ENCODE data around the gene ACTA1. TPM values are rescaled to one million over a fixed set of nuclear protein-coding genes. Genes with fewer than 3 reads are reported as not detected.

ACTA1 gene
- total RNA-seq, 1 donor from 2014 or later, result not detected

DNA sequence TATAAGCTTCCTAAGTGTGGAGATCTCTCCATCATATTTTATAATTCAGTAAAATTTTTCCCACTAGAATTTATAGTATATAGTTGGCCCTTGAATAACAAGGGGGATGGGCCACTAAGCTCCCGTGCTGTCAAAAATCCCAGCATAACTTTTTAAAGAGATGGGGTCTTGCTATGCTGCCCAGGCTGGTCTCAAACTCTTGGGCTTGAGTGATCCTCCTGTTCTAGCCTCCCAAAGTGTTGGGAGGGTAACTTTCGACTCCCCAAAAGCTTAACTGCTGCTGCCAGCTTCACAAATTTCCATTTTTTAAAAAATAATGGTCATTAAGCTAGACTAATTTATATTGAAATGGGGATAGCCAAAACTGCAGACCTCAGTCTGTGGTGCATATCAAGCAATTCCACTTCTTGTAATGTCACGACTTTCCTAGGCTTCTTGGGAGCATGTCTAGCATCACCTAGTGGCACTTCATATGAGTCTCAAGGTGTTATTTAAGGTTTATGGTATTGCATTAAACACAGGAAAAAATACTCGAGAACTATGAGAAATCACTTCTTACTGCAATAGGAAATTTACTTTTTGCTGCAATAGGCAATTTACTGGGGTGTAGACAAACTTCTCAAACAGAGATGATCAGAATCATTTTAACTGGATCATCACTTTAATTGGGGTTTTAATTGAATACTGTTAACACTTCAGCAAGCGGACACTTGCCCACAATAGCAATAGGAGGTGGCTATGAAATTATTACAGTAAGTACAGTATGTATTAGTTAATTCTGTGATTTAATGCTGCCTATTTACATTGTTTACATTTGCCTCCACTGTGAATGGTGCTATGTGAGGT is 19.3 kb upstream of the ACTA1 start:
- Histone ChIP-seq H3K4me3 (no peak overlapping the region), H3K27ac (no peak overlapping the region), H3K9me3 (no peaks in the 10 kb centered on the region), H3K27me3 (no peaks in the 10 kb centered on the region), H3K36me3 (peaks cover 78% of the 10 kb centered on the region), H3K4me1 (no peaks in the 10 kb centered on the region)
- TF ChIP-seq CTCF (IDR thresholded peaks at IDR 0.05), result peak; percentile 34
- DNase-seq, result no peak
- no peak for ATAC-seq
- intact Hi-C loops (cut with DNase I), result no loop called here

GRCh38 chr1:229448845-229449244 is 15.0 kb upstream of the ACTA1 start:
- Histone ChIP-seq H3K4me3 (no peak overlapping the region), H3K27me3 (no peaks in the 10 kb centered on the region), H3K27ac (no peak overlapping the region), H3K9me3 (no peaks in the 10 kb centered on the region), H3K4me1 (no peaks in the 10 kb centered on the region), H3K36me3 (peaks cover 81% of the 10 kb centered on the region)
- intact Hi-C loops (cut with DNase I), result no loop called here
- DNase-seq (no peak), ATAC-seq (no peak)
- TF ChIP-seq CTCF (IDR thresholded peaks at IDR 0.05), result no peak

- Histone ChIP-seq H3K9me3 (no peaks in the 10 kb centered on the region), H3K4me1 (no peaks in the 10 kb centered on the region), H3K4me3 (no peak overlapping the region), H3K27ac (no peak overlapping the region), H3K27me3 (no peaks in the 10 kb centered on the region), H3K36me3 (peaks cover 85% of the 10 kb centered on the region)
- TF ChIP-seq CTCF (IDR thresholded peaks at IDR 0.05), result no peak
- intact Hi-C loops (cut with DNase I), result no loop called here
- ATAC-seq (no peak), DNase-seq (no peak)
Measured at GRCh38 chr1:229448354-229448753, 14.5 kb upstream of the ACTA1 start.

GRCh38 chr1:229447809-229448252 is 13.9 kb upstream of the ACTA1 start:
- intact Hi-C loops (cut with DNase I), result no loop called here

DNA sequence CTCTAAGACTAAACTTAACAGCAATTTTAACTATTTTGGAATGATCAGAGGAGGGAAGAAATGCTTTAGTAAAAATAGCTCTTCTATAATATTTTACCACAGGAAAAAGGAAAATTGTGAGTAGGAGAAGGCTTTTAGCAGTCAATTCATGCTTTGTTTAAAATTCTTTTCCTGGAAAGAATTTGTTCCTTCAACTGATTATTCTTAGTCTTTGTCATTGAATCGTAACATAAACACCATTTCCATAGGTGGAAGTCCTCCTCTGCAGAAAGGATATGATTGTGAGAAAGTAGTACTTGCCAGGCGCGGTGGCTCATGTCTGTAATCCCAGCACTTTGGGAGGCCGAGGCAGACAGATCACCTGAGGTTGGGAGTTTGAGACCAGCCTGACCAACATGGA is 11.9 kb upstream of the ACTA1 start:
- ATAC-seq, result no peak
- no peak overlapping the region for H3K27ac ChIP-seq
- H3K36me3 ChIP-seq, result peaks cover 89% of the 10 kb centered on the region
- intact Hi-C loops (cut with DNase I), result no loop called here
- H3K9me3 ChIP-seq, result no peaks in the 10 kb centered on the region
- no peaks in the 10 kb centered on the region for H3K4me1 ChIP-seq
- no peaks in the 10 kb centered on the region for H3K27me3 ChIP-seq
- no peak for TF ChIP-seq CTCF (IDR thresholded peaks at IDR 0.05)
- H3K4me3 ChIP-seq, result no peak overlapping the region
- DNase-seq, result no peak

More at GRCh38 chr1:229447809-229448252, 13.9 kb upstream of the ACTA1 start:
- TF ChIP-seq CTCF (IDR thresholded peaks at IDR 0.05), result no peak
- Histone ChIP-seq H3K27ac (no peak overlapping the region), H3K4me1 (no peaks in the 10 kb centered on the region), H3K36me3 (peaks cover 90% of the 10 kb centered on the region), H3K9me3 (no peaks in the 10 kb centered on the region), H3K27me3 (no peaks in the 10 kb centered on the region), H3K4me3 (no peak overlapping the region)
- ATAC-seq (no peak), DNase-seq (no peak)

All from upper lobe of right lung (tissue), 1 donor.